Progenitor cell of endocrine pancreas (in vitro differentiated cells): ENCODE data around the gene PRAC1. TPM values are rescaled to one million over a fixed set of nuclear protein-coding genes. Genes with fewer than 3 reads are reported as not detected.

Source experiments
- DNase-seq: peaks from one replicate; pipeline ENCODE4 v3.0.0; 2021; ENCODE audit warnings: low spot score; ENCODE audit not compliant: unreplicated experiment
- H3K27ac Mint-ChIP-seq: 2 replicates; pipeline ENCODE4 v1.8.0; 2021; ENCODE audit warnings: mild to moderate bottlenecking, moderate library complexity, mixed read lengths
- H3K27me3 Mint-ChIP-seq: 2 replicates; pipeline ENCODE4 v1.8.0; 2021; ENCODE audit warnings: mixed read lengths
- H3K36me3 Mint-ChIP-seq: 2 replicates; pipeline ENCODE4 v1.8.0; 2022; ENCODE audit warnings: mixed read lengths; ENCODE audit not compliant: insufficient read depth
- H3K4me1 Mint-ChIP-seq: 2 replicates; pipeline ENCODE4 v1.8.0; 2021; ENCODE audit warnings: low read depth, mixed read lengths
- H3K4me3 Mint-ChIP-seq: 2 replicates; pipeline ENCODE4 v1.8.0; 2021; ENCODE audit warnings: low read depth, mild to moderate bottlenecking, moderate library complexity, mixed read lengths
- H3K9me3 Mint-ChIP-seq: 2 replicates; pipeline ENCODE4 v1.8.0; 2021; ENCODE audit warnings: low read depth, mixed read lengths
- CTCF ChIP-seq: fragments of 200-600 bp; sonication (generic); IDR thresholded peaks from one replicate; pipeline ENCODE4 v1.5.0; 2021; ENCODE audit warnings: antibody characterized with exemption, mild to moderate bottlenecking; ENCODE audit not compliant: unreplicated experiment
- total RNA-seq: library from RNA; stranded (reverse); gene quantifications from 2 replicates; pipeline ENCODE4 v1.2.1, GENCODE V29; 2021

Gene PRAC1
- total RNA-seq, 1 donor from 2014 or later: not detected

GRCh38 chr17:48728232-48729231, 6.2 kb upstream of the PRAC1 start, which contains the start of gene HOXB13:
Gene HOXB13, minus strand, starts transcription at chr17:48728750. Its CDS starts 157 bp downstream, at chr17:48728593.
- peaks cover 97% of the 10 kb centered on the region for H3K27me3 Mint-ChIP-seq
- no peak within 1 kb of the TSS for H3K27ac Mint-ChIP-seq
- H3K9me3 Mint-ChIP-seq: no peaks in the 10 kb centered on the region
- TF ChIP-seq CTCF: no peak
- no peak for DNase-seq
- H3K4me3 Mint-ChIP-seq: peak within 1 kb of the TSS; percentile 55
- no peaks in the 10 kb centered on the region for H3K36me3 Mint-ChIP-seq
- peaks cover 5% of the 10 kb centered on the region for H3K4me1 Mint-ChIP-seq

- Mint-ChIP-seq H3K4me1 (peaks cover 3% of the 10 kb centered on the region), H3K36me3 (no peaks in the 10 kb centered on the region), H3K9me3 (no peaks in the 10 kb centered on the region), H3K27ac (no peak overlapping the region), H3K4me3 (no peak overlapping the region), H3K27me3 (peaks cover 99% of the 10 kb centered on the region)
- no peak for DNase-seq
- TF ChIP-seq CTCF: no peak
These were observed 5.3 kb upstream of the PRAC1 start for GRCh38 chr17:48727415-48728175.

GRCh38 chr17:48726916-48727286, 4.6 kb upstream of the PRAC1 start:
- Mint-ChIP-seq H3K4me1 (peaks cover 3% of the 10 kb centered on the region), H3K27me3 (peaks cover 99% of the 10 kb centered on the region), H3K4me3 (no peak overlapping the region), H3K9me3 (no peaks in the 10 kb centered on the region), H3K27ac (no peak overlapping the region), H3K36me3 (no peaks in the 10 kb centered on the region)
- no peak for TF ChIP-seq CTCF
- DNase-seq: no peak

GRCh38 chr17:48726114-48726915, 4.0 kb upstream of the PRAC1 start:
- H3K9me3 Mint-ChIP-seq: no peaks in the 10 kb centered on the region
- no peak for DNase-seq
- H3K4me1 Mint-ChIP-seq: peaks cover 3% of the 10 kb centered on the region
- no peak overlapping the region for H3K4me3 Mint-ChIP-seq
- H3K27ac Mint-ChIP-seq: no peak overlapping the region
- no peak for TF ChIP-seq CTCF
- H3K27me3 Mint-ChIP-seq: peaks cover 99% of the 10 kb centered on the region
- no peaks in the 10 kb centered on the region for H3K36me3 Mint-ChIP-seq
